Adipose tissue (tissue), 3 donors: ENCODE measurements around the gene CTXND1. TPM values are rescaled to one million over a fixed set of nuclear protein-coding genes. Genes with fewer than 3 reads are reported as not detected.

Experiments used
- H3K27ac ChIP-seq: one replicate; pipeline ENCODE4 v1.5.1; 2013; ENCODE audit warnings: low read depth, low read length
- WGBS, 3 donors: extraction: QIAGEN DNeasy Blood & Tissue Kit; methylation state at CpG; one replicate each; pipeline ENCODE4 v1.1.7; 2013; 5-methylcytosine and 5-hydroxymethylcytosine counted together
- polyA plus RNA-seq, 3 donors: library from polyadenylated mRNA; stranded (reverse); fragments of 200-250 nt; gene quantifications; one replicate each; pipeline ENCODE4 v1.2.3, GENCODE V29; 2013
- donor health status: healthy with polysubstance abuse.
- donor health status: Bipolar disorder and iron deficiency.
- donor health status: healthy.

Gene CTXND1
- polyA plus RNA-seq, 3 donors = 0.12 to 0.33 (median 0.22) TPM

- WGBS, 3 donors = 82 to 85% (median 84%) methylated on average over 3 of the region's 3 CpGs
- no peak overlapping the region for H3K27ac ChIP-seq
Observed at GRCh38 chr15:80265021-80265420, 13.0 kb upstream of the CTXND1 start.

DNA sequence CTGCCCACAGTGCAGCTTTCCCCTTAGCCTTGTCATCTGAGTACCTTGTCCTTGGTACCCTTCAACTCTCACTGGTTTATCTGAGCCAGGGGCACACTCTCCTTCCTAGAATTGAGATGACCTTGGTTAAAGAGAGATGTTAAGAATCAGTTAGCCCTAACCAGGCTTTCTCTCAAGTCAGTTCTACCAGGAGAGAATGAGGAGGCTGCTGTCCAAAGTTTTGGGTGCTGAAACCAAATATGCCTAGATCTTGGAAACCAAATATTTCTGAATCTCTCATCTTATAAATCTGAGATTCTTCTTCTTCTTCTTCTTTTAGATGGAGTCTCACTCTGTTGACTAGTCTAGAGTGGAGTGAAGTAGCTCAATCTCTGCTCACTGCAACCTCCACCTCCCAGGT is 12.0 kb upstream of the CTXND1 start:
- H3K27ac ChIP-seq = no peak overlapping the region

- 44 to 64% (median 49%) methylated on average over 2 of the region's 2 CpGs for WGBS, 3 donors
- H3K27ac ChIP-seq = no peak overlapping the region
Observed at GRCh38 chr15:80260551-80260950, 8.5 kb upstream of the CTXND1 start.

DNA sequence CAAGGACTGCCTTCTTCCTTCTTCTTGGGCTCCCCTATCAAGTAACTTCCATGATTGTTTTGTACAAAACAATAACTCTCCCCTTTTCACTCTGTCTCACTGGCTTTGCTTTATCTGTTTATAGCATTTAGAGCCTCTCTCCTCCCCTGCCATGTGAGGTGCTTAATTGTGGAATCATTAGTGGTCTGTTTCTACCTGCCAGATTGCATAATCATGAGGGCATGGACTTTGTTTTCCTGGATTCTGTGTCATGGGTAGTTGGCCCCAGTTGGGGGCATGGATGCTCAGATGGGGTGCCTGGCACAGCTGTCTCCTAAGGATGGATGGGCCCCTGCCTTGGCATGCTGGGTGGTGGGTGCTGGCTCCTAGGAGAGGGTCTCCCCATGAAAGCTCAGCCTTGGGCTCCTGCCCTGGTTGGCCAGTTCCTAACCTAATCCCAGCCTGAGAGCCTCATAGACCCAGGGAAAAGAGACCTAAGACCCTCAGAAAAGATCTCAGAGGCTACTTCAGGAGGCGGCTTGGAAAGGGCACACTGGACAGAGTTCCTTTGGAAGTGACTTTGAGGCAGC is 8.0 kb upstream of the CTXND1 start:
- no peak overlapping the region for H3K27ac ChIP-seq
- WGBS, 3 donors = 77 to 92% (median 82%) methylated on average over 1 of the region's 1 CpG

GRCh38 chr15:80251428-80252120 is 439 bp downstream of the CTXND1 start:
- 1 to 2% (median 1%) methylated on average over 60 to 79 of the region's 79 CpGs for WGBS, 3 donors
- no peak overlapping the region for H3K27ac ChIP-seq

DNA sequence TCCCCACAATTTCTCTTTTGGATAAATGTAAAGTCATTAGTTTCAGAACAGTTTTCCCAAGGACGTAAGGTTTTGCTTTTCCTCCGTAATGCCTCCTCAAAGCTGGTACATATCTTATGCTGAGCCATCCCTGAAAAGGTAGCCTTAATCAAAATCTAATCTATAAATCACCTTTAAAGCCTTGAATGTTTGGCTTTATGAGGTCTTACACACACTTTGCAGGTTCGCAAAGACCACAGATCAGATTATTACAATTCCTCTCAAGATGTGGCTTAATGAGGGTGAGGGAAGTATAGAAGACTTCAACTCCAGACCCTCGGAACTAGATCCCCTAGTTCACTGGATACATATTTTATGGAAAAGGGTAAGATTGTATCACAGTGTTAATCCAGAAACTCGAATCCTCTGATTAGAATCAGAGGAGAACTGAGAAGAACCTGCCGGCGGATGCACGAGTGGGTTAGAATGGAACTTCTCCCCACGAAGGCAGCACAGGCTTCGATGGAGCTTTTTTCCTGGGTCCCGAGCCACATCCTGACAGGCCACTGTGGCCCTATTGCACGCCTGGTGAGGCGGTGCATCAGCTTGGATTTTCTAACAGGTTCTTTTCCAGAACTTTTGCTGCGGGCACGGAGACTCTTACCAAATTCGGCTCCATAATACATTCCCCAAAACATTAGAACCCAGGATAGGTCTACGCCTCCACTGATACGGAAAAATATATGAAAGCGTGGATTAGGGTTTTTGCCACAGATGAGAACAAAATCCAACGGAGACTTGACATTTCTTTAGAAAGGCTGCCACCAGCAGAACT is 1.2 kb downstream of the CTXND1 start:
- H3K27ac ChIP-seq = no peak overlapping the region
- 52 to 67% (median 60%) methylated on average over 20 of the region's 20 CpGs for WGBS, 3 donors

DNA sequence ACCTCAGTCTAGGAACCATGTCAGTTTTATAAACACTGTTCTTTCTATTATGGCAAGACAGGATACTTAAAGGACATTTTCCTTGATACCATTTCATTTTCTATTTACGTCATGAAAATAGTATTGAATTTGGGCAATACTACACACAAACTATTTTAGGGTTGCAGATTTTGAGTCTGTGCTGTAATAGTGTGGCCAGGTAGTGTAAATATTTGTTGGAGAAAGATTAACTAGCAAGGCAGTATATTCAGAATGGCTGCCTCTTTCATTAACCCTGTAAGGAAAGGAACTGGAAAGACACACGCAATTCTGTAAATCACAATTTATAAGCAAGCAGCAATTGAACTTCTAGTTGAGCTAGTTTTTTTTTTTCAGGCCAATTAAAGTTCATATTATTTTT is 2.0 kb downstream of the CTXND1 start:
- WGBS, 3 donors = 23 to 71% (median 67%) methylated on average over 2 of the region's 2 CpGs

GRCh38 chr15:80247320-80247719 is 4.7 kb downstream of the CTXND1 start:
- H3K27ac ChIP-seq = no peak overlapping the region
- WGBS, 3 donors = 40 to 61% (median 41%) methylated on average over 1 of the region's 1 CpG

More for the DNA sequence above, 2.0 kb downstream of the CTXND1 start:
- no peak overlapping the region for H3K27ac ChIP-seq

- 43 to 67% (median 59%) methylated on average over 7 of the region's 7 CpGs for WGBS, 3 donors
- H3K27ac ChIP-seq = no peak overlapping the region
Observed at GRCh38 chr15:80246425-80246894, 5.6 kb downstream of the CTXND1 start.

DNA sequence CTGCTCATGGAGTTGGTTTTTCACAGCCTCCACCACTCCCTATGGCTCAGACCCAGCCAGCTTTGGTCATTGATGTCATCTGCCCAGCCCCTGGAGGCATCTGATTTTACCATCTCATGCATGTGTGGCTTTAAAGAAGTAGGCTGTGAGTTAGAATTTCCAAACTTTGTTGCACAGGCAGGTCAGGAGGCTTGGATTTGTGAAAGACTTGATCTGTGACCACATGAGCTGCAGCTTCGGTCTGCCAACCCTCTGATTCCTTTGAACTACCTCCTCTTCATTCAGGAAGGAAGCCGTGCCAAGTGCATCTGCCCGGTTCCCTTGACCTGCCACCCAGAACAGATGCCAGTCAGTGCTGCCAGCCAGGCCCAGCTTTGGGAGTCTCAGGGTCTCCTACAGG is 9.2 kb downstream of the CTXND1 start:
- no peak overlapping the region for H3K27ac ChIP-seq
- 35 to 42% (median 41%) methylated on average over 3 of the region's 3 CpGs for WGBS, 3 donors

DNA sequence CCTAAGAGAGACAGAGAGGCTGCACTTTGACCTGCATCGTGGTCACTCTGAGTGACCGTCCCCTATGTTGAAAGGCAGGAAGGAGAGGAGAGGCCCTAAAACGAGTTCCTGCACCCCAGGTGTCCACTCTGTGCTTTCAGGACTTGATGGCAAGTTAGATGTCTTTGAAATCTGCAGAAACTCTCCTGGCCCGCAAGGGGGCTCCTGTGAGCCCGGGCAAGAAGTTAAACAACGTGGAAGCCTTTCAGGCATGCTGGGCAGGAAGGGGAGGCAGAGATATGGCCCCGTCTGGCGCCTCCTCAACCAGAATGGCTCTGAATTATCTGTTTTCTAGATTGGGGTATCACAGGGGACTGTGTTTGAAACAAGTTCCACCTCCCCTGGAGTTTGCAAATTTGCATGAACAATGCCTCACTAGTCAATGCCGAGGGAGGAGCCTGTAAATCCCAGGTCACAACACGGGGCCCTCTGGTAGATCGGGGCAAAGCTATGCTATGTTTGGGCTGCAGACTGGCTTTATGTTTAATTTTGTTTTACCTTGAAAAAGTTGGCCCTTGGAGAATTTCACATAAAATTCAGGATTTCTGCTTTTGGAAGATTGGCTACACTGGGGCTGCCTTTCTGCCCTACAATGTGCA is 9.8 kb downstream of the CTXND1 start:
- H3K27ac ChIP-seq = no peak overlapping the region
- 42 to 51% (median 49%) methylated on average over 11 of the region's 11 CpGs for WGBS, 3 donors

- no peak overlapping the region for H3K27ac ChIP-seq
- WGBS, 3 donors = 27 to 57% (median 31%) methylated on average over 5 of the region's 5 CpGs
Observed at GRCh38 chr15:80241508-80241907, 10.5 kb downstream of the CTXND1 start.

DNA sequence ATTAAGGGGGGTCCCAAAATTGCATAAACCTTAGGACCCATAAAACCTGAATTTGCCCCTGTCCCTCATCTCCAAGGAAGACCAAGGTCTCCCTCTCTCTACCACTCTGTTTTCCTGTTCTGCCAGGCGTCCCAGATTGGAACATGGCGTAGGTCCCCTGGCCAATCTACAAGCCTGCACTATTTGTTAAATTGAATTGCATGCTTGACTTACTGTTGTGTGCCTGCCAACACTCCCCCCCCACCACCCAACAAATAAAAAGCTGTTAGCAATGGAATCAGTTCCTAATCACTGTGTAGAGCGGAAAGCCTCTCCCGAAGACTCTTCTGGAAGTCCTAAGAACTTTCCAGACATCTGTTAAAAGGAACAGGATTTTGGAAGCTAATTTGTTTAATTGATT is 11.7 kb downstream of the CTXND1 start:
- H3K27ac ChIP-seq = no peak overlapping the region
- WGBS, 3 donors = 75 to 87% (median 85%) methylated on average over 4 of the region's 4 CpGs

GRCh38 chr15:80234883-80235282 is 17.1 kb downstream of the CTXND1 start:
- no peak overlapping the region for H3K27ac ChIP-seq
- WGBS, 3 donors = 57 to 76% (median 60%) methylated on average over 4 of the region's 4 CpGs

DNA sequence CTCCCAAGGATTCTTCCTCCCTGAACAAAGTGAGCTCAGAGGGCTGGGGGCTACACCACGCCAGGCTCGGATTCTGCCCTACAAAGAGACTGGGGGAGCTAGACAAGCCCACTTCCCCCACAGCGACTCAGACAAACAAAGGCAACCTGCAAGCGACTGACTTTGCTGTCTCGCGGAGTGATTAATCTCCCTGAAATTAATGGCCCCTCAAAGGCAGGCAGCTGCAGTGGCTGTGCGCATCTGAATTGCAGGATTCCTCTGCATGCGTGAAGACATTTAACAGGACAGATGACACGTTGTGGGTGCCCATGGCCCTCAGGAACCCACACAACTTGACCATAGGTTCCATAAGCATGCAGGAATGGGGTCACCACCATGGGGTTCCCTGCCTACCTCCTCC is 18.4 kb downstream of the CTXND1 start:
- WGBS, 3 donors = 47 to 52% (median 52%) methylated on average over 9 of the region's 9 CpGs
- no peak overlapping the region for H3K27ac ChIP-seq

DNA sequence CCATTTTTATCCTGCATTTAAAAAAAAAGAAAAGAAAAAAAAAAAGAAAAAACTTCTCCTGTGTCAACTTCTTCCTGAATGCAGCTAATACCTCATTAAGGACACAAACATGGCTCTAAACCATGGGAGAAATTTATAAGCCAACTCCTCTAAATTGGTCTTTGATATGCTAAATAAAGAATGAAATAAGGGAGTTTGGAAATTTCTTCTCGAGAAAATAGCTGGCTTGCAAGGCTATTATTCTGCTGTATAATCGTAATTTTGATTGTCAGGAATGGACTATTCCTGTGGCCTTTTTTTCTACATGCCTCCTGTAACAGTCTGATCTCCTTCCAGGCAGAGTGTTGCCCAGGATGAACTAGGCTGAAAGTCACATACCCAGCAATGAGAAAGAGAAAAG is 20.6 kb downstream of the CTXND1 start:
- WGBS, 3 donors = 49 to 74% (median 74%) methylated on average over 2 of the region's 2 CpGs
- H3K27ac ChIP-seq = no peak overlapping the region

DNA sequence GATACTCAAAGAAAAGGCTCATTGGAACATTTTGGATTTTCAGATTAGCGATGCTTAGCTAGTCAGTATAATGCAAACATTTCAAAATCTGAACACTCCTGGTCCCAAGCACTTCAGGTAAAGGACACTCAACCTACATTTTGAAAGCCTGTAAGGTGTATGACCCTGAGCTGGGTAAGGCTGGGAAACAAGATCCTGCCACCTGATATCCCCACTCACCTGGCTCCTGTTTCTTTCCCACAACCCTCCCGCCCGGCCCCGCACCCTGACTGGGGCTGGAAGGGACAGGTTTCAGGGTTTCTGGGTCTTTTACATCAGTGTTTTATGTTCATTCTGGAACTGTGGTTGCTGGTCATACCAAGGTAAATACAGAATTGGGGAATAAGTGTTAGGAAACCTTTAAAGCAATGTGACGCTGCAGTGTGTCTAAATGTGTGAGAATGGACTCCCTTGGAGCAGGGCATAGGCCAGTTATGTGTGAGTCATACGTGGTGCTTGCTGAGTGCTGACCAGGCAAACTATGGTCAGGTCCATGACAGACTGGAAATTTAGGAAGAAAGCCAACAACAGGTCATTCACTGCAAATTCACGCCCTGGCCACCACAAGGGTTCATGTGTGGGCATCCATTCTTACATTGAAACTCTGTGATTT is 22.9 kb downstream of the CTXND1 start:
- no peak overlapping the region for H3K27ac ChIP-seq

GRCh38 chr15:80219955-80220354 is 32.1 kb downstream of the CTXND1 start:
- 86 to 92% (median 89%) methylated on average over 2 of the region's 2 CpGs for WGBS, 3 donors
- no peak overlapping the region for H3K27ac ChIP-seq

More for the DNA sequence above, 22.9 kb downstream of the CTXND1 start:
- WGBS, 3 donors = 81 to 85% (median 84%) methylated on average over 7 of the region's 7 CpGs
